ENCODE results near the gene ZFAND2B.
A peak's percentile ranks its signal among the peaks of the same experiment; 100 is the strongest.

The ZFAND2B gene

DNA sequence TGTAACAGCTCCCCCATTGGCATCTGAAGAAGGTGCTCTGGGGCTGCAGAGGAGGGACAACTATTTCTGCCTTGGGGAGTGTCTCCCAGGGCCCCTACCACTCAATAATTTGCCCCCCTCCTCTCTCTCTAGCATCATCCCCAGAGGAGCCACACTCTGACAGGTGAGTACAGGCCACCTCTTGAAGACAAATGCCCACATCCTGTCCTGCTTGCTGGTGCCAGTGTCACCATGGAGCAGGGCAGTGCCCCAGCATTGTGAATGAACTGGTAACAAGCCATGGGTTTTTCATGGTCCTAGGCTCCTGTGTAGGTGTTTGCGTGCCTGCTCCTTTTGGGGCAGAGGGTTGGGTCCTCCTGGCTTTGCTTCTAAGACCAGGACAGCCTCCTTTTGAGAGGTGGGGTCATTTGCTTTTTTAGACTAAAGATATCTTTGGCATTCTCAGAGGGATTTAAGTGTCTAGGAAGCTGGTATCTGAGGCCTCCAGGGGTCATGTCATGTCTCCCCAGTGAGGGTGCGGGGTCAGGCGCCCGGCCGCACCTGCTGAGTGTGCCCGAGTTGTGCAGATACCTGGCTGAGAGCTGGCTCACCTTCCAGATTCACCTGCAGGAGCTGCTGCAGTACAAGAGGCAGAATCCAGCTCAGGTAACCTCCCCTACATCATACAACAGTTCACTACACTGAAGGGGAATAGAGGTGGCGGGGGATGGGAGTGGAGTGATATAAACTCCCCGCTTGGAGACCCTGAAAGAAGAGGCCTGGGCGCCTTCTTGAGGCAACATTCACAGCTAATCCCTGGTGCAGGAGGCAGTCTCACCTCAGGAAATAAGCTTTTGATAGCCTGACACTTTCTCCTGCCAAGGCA is 26.7 kb upstream of the ZFAND2B start:
- H3K4me3 ChIP-seq (replicated peaks; ENCODE audit: low read depth, low read length): peak overlapping the region; percentile 78; the same call in 1 of the 2 replicates
- no peak for DNase-seq (ENCODE audit: extremely low read depth, low read depth)
- TF ChIP-seq, protein P1, sequence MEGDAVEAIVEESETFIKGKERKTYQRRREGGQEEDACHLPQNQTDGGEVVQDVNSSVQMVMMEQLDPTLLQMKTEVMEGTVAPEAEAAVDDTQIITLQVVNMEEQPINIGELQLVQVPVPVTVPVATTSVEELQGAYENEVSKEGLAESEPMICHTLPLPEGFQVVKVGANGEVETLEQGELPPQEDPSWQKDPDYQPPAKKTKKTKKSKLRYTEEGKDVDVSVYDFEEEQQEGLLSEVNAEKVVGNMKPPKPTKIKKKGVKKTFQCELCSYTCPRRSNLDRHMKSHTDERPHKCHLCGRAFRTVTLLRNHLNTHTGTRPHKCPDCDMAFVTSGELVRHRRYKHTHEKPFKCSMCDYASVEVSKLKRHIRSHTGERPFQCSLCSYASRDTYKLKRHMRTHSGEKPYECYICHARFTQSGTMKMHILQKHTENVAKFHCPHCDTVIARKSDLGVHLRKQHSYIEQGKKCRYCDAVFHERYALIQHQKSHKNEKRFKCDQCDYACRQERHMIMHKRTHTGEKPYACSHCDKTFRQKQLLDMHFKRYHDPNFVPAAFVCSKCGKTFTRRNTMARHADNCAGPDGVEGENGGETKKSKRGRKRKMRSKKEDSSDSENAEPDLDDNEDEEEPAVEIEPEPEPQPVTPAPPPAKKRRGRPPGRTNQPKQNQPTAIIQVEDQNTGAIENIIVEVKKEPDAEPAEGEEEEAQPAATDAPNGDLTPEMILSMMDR (IDR thresholded peaks at IDR 0.05; ENCODE audit: low read depth, low read length, missing control alignments): no peak

DNA sequence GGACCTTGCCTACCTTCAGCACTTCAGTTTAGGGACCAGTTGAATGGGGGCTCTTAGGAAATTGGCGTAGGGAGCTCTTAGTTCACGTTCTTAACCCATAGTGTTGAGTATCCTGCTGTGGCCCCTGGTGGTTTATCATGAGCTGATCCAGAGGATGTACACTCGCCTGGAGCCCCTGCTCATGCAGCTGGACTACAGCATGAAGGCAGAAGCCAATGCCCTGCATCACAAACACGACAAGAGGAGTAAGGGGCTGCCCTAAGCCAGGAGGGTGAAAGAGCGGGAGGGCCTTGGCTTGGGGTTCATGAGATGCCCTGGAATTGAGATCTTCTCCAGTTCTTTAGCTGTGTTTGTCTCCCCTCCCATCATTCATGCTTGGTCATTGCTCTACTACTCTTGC is 25.6 kb upstream of the ZFAND2B start:
- TF ChIP-seq, protein P1 (IDR thresholded peaks at IDR 0.05; ENCODE audit: low read depth, low read length, missing control alignments): no peak
- no peak for DNase-seq (ENCODE audit: extremely low read depth, low read depth)

DNA sequence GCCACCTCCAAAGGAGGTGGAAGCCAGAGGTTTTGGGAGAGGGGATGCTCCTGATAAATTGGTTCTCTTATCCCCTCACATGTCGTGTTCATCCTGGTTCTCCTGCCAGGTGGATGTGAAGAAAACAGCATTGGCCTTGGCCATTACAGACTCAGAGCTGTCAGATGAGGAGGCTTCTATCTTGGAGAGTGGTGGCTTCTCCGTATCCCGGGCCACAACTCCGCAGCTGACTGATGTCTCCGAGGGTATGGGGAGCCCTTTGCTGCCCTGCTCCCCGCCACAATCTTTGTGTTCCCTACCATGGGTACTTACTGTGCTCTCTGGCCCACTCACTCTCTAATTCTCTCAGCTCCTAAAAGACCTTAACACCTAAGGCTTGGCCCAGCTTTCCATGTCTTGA is 25.1 kb upstream of the ZFAND2B start:
- TF ChIP-seq, protein P1 (IDR thresholded peaks at IDR 0.05; ENCODE audit: low read depth, low read length, missing control alignments): no peak
- no peak overlapping the region for H3K4me3 ChIP-seq (replicated peaks; ENCODE audit: low read depth, low read length)
- no peak for DNase-seq (ENCODE audit: extremely low read depth, low read depth)

More for the DNA sequence above, 25.6 kb upstream of the ZFAND2B start:
- H3K4me3 ChIP-seq (replicated peaks; ENCODE audit: low read depth, low read length): no peak overlapping the region

DNA sequence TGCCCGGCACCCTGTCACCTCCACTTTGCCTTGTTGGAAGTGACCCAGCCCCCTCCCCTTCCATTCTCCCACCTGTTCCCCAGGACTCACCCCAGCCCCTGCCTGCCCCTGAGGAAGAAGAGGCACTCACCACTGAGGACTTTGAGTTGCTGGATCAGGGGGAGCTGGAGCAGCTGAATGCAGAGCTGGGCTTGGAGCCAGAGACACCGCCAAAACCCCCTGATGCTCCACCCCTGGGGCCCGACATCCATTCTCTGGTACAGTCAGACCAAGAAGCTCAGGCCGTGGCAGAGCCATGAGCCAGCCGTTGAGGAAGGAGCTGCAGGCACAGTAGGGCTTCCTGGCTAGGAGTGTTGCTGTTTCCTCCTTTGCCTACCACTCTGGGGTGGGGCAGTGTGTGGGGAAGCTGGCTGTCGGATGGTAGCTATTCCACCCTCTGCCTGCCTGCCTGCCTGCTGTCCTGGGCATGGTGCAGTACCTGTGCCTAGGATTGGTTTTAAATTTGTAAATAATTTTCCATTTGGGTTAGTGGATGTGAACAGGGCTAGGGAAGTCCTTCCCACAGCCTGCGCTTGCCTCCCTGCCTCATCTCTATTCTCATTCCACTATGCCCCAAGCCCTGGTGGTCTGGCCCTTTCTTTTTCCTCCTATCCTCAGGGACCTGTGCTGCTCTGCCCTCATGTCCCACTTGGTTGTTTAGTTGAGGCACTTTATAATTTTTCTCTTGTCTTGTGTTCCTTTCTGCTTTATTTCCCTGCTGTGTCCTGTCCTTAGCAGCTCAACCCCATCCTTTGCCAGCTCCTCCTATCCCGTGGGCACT is 24.0 kb upstream of the ZFAND2B start:
- DNase-seq (ENCODE audit: extremely low read depth, low read depth): no peak
- H3K4me3 ChIP-seq (replicated peaks; ENCODE audit: low read depth, low read length): no peak overlapping the region
- TF ChIP-seq, protein P1 (IDR thresholded peaks at IDR 0.05; ENCODE audit: low read depth, low read length, missing control alignments): no peak

DNA sequence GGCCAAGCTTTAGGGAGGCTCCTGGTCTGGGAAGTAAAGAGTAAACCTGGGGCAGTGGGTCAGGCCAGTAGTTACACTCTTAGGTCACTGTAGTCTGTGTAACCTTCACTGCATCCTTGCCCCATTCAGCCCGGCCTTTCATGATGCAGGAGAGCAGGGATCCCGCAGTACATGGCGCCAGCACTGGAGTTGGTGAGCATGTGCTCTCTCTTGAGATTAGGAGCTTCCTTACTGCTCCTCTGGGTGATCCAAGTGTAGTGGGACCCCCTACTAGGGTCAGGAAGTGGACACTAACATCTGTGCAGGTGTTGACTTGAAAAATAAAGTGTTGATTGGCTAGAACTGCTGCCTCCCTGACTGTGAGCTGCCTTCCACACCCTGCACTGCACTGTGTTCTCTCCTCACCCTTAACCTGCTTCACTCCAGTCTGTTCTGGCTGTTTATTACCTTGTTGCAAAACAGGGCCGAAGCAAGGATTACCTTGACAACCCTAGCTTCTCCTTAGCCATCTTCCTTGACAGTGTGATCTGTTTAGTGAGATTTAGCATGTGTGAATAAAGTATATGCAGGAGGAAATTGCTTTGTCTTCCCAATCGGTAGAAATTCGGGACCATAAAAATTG is 23.3 kb upstream of the ZFAND2B start:
- TF ChIP-seq, protein P1 (IDR thresholded peaks at IDR 0.05; ENCODE audit: low read depth, low read length, missing control alignments): no peak
- no peak for DNase-seq (ENCODE audit: extremely low read depth, low read depth)
- H3K4me3 ChIP-seq (replicated peaks; ENCODE audit: low read depth, low read length): no peak overlapping the region

DNA sequence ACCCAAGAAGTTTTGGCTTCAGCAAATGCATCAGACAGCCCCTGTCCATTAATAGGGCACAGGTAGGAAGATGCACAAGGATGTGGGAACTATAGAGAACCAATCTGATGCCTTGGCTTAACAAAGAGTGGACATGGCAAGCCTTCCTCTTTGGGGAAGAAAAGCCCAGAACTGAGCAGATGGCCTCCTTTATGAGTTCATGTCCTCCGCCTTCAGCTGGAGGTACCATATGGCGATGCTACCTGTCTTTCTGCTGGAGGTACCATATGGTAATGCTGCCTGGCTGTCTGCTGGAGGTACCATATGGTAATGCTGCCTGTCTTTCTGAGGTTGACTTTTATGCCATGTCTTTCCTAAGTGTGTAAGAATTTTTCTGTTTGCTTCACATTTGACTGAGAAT is 22.5 kb upstream of the ZFAND2B start:
- TF ChIP-seq, protein P1 (IDR thresholded peaks at IDR 0.05; ENCODE audit: low read depth, low read length, missing control alignments): no peak
- DNase-seq (ENCODE audit: extremely low read depth, low read depth): no peak
- H3K4me3 ChIP-seq (replicated peaks; ENCODE audit: low read depth, low read length): no peak overlapping the region
